GM19035 (cell line): Measurements from ENCODE around the gene AFAP1L1.
A peak's percentile ranks its signal among the peaks of the same experiment; 100 is the strongest.
"Not testable (repeated sequence)": the region's sequence is repeated elsewhere in the genome, so short reads cannot be mapped to it uniquely, and the experiment has no call there.

Experiments used
- ATAC-seq: cut with Tn5 transposase; IDR thresholded peaks from one replicate; pipeline ENCODE4 v1.9.1; 2021; ENCODE audit not compliant: unreplicated experiment

Gene AFAP1L1

DNA sequence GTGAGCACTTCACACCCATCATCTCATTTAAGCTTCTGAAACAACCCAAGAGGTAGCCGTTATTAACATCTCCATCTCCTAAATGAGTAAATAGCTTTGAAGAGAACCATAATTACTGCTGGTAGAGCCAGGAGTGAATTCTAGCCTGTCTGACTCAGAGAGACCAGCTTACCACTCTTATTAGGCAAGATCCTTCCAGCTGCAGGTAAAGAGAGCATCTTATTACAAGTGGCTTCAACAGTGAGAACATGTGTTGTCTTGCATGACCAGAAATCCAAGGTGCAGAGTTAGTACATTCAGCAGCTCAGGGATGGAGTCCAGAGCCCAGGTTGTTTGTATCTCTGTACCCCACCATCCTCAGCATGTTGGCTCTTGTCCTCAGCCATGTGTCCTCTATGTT lies 10.9 kb upstream of the AFAP1L1 start:
- no peak for ATAC-seq

DNA sequence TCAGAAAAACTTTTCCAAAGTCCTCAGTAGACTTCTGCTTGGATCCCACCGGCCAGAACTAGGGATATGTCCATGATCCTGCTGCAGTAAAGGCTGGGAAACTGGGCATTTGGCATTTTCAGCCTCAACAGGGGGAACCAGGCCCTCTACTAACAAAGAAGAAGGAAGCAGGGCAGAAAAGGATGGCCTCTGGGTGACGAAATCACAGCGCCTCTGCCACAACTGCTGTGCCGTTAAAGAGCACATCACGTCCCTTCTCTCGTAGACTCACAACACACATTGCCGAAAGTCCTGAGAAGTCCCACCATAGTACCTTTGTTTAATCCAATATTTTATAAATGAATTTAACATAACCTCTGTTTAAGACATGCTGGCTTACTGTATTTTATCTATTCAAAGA lies 10.4 kb upstream of the AFAP1L1 start:
- ATAC-seq = no peak

DNA sequence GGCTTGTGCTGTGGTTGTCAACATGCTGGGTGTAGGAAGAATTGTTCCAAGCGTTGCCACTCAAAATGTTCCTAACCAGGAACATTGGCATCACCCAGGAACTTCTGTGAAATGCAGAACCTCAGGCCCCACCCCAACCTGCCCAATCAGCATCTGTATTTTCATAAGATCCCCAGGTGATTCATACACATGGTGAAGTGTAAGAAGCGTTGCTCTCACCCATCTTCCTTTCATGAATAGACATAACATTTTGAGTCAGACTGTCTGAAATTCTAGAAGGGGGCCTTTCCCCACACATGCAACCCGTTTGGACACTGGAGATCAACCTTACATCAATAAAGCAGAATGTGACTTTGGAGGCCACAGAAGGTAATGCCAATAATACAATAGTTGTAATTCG lies 9.3 kb upstream of the AFAP1L1 start:
- no peak for ATAC-seq

DNA sequence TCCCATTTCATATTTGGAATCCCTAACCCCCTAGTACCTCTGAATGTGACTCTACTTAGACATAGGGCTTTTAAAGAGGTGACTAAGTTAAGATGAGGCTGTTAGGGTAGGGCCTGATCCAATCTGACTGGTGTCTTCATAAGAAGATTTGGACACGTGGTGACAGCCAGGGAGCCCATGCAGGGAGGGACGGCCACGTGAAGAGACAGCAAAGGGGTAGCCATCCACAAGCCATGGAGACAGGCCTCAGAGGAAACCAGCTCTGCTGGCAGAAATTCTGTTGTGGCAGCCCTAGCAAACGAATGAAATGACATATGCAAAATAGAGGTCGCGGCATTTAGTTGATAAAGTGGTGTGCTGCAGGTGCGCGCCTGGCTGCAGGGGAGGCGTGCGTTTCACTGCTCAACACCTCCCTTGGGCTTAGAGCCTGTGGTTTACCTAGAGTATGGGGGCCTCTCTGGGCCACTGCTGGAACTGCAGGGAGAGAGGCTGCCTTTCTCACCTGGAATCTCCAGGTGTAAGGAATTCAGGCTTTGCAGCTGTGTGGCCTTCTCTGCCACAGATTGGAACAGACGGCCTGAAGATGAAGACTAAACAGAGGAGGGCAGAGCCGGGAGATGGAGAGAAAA lies 7.1 kb upstream of the AFAP1L1 start:
- ATAC-seq = peak; percentile 89

DNA sequence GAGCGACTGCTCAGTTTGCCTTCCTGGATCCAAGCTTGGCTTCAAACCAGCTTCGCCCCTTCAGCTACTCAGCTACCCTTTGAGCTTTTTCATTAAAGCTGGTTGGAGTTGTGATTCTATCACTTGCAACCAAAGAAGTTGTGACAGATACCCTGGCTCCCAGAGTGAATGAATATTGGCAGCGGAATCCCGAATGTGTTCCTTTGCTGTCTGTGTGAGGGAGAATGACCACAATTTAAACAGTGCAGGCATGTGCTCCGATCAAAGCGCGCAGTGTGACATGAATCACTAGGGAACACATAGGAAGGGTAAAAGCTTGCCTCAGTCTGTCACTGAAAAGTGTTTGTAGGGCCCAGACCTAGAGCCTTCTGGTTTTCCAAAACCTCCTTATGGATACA lies 6.6 kb upstream of the AFAP1L1 start:
- ATAC-seq = no peak

DNA sequence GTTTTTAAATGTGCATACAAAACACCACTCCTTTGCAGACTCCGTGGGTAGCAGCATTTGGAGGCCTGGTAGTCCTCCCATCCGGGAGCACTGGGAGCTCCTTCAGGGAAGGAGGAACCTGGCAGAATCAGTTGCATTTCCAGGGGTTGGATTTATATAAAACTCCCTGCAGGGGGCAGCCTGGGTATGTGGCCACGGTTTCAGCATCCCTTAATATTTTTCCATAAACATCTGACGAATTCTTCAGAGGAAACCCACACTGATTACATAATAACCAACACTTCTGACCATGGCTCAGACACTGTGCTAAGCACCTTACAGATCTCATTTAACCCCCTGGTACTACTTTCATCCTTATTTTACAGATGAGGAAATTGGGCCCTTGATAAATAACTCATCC lies 6.1 kb upstream of the AFAP1L1 start:
- no peak for ATAC-seq

DNA sequence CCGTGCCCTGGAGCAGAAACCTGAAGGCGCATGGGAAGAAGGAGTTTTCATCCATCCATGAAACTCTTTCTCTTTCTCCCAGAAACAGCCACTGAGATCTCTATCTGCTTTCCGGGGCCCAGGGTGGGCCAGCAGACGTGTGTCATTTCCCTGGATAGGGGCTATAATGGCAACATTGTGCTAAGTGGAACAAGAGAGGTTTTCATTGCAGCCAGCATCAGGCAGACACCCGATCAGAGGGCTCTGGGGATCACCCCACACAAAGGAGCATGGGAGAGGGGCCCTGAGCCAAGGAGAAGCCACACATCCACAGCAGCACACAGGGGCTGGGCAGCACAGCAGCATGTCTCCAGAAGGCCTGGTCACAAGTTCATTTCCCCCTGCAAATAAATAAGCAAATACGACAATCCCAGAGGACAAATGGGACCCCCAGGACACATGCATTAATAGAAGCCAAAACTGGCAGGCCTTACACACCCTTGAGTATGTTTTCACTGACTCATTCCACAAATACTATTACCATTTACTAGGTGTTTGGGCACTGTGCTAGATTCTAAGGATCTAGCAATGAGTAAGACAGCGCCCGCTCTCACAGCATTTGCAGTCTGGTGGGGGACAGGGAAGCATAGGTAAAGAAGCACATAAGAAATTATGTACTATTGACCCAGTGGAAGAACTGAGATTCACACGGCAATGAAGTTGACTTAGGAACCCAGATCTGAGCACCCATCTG lies 4.3 kb upstream of the AFAP1L1 start:
- ATAC-seq = no peak

DNA sequence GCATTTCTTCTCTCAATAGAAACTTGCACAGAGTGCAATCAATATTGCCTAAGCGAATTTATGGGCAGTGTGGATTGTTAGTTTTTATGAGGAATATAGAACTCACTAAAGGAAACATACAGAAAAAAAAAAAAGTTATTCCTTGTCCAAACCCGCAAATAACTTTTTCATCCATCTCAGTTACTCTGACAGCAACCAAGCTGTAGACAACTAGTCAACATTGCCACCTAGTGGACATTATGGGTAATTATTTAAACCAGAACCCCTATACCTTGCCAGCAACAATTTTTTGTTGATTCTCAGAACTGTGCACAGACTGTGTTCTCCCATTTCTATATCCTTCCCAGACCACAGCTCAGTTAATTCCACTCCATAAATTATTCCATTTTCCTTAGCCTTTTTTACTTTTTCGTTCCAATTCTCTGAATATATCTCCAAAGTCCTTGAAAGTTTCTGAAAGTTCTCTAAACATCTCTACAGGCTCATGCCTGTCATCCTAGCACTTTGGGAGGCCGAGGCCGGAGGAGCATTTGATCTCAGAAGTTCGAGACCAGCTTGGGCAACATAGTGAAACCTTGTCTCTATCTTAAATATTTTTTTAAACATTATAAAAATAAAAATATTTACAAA lies 2.6 kb upstream of the AFAP1L1 start:
- ATAC-seq = no peak

DNA sequence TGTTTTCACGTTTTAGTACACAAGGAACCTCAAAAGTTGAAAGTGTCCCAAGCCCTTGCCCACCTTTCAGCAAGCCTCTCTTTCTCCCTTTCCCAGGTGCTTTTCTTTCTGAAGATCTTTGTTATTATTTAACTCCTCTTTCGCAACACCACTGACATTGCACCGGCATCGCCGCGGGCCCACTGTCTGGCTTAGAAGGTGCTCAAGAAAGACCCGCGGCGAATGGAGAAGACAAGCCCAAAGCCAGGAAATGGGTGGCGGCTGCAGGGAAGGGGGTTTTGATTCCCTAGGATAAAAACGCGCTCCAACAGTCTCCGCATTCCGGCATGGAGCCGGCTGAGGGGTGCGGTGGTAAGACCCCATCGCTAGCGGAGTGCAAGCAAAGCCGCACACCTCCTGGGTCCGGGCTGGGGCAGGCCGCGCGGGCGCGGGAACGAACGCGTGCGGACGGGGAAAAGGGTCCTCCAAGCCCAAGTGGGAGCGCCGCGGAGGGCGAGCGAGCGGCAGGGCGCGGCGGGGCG lies 404 bp upstream of the AFAP1L1 start:
- ATAC-seq = no peak

DNA sequence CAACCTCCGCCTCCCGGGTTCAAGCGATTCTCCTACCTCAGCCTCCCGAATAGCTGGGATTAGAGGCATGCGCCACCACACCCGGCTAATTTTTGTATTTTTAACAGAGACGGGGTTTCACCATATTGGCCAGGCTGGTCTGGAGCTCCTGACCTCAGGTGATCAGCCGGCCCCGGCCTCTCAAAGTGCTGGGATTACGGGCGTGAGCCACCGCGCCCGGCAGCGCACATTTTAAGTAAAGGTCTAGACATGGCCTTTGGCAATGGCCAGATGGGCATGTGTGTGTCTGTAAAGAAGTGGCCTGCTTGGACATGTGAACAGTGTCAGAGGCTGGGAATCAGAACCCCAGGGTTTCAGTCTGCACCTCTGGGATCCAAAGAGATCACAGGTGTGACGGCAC lies 1.1 kb downstream of the AFAP1L1 start:
- not testable (repeated sequence) for ATAC-seq

DNA sequence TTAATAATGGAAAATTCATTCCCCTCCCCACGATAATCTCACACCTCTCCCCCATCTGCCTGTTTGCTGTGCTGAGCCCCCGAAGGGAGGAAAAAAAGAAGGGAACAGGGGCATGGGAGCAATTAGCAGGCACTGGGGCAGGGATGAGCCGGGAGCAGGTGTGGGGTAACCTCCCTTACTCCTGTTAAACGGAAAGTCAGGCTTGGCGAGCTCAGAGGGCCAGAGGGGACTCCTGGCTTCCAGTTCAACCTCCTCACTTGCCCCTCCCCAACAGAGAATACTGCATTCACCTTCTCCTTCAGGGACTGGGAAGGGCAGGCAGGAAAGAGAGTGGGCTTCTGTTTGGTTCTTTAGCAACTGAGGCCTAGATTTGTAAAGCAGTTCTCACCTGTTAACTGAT lies 1.6 kb downstream of the AFAP1L1 start:
- no peak for ATAC-seq

DNA sequence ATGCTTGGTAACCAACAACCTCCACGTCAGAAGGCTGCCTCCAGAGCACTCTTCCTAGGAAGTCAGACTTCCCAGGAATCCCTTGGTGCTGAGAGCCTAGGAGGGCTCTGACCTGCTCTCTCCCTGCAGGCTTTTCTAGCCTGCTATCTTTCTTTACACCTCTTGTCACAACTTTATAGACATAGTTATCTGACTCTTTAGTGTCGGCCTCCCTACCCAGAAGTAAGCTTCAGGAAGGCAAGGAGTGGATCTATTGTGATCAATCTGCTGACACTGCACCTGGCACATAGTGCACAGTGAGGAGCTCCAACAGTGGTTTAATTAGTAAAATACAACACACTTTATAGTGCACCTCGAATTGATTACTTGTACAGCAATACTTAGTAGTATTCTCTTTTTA lies 2.3 kb downstream of the AFAP1L1 start:
- no peak for ATAC-seq

DNA sequence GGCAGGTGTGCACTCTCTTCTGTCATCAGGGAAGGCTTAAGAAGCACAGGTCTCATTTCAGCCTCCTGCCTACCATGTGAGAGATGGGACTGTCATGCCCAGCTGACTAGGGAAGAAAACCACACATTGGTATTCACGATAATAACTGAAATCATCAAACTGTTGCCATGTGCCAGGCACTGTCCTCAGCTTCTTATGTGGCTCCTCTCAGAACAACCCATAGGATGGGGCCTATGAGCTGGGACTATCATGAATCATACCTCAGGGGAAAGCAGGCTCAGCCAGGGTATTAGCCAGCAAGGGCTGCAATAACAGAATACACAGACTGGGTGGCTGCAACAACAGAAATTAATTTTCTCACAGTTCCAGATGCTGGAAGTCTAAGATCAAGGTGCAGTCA lies 3.3 kb downstream of the AFAP1L1 start:
- ATAC-seq = no peak

DNA sequence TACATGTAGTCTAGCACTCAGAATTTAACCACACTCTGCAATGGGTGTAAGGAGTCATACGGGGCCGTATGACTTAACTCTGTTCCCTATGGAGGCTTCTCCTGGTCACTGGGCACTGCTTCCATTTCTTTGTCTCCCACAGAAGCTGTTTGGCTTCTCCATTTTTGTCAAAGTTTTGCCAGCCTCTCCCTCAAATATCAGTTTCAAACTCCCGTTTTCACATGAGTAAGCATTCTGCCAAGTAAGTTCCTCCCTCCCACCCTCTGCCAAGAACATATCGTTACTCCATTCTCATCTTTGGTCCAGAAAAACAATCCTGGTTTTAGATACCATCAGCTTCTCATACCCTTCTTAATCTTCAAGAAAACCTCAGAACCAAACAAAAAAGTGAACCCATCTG lies 6.1 kb downstream of the AFAP1L1 start:
- ATAC-seq = no peak

DNA sequence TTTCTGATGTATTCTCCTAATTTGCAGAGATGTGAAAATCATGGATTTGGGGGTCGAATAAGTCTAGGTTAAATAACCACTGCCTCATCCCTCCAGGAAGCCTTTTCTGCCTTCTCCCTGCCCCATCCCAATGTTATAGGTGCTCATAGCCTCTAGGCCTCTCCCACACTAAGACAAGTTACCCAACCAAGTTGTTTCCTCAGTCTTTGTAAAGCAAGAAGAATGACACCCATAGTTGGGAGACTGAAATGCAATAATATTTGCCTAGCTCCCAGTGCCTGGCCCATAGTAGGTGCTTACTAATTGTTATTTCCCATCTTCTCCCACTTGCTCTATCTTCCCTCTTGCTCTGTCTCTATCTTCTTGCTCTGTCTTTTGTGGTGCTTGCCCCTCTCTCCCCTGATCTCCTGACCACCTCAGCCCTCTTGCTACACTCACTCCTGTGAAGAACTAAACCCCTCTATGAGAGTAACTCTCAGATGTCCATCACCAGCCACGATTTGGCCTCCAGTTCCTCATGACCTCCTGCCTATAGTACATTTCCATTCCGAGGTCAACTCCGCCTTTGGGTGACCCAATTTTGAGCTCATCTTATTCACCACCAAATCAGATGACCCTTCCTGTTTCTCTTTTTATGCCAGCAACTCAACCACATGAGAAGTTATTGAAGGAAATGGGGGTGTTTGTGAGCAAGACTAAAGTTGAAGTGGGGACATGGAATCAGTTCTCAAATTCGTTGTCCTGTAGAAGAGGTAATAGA lies 7.0 kb downstream of the AFAP1L1 start:
- no peak for ATAC-seq

DNA sequence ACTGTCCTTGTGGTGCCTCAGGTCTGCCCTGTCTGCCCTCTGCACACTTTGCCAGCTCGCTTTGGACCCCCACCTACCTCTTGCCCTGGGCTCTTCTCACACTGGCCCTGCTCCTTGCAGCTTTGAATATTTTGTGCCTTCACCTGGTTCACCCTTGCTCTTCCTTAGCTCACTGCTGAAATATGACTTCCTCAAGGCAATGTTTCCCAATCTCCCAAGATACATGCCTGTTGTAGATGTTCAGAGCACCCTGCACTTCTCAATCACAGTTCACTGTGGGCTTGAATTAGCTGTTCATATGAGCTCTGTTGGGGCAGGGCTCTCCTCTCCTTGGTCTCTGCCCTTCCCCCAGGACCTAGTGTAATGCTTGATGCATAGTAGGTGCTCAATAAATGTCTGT lies 8.0 kb downstream of the AFAP1L1 start:
- ATAC-seq = no peak

DNA sequence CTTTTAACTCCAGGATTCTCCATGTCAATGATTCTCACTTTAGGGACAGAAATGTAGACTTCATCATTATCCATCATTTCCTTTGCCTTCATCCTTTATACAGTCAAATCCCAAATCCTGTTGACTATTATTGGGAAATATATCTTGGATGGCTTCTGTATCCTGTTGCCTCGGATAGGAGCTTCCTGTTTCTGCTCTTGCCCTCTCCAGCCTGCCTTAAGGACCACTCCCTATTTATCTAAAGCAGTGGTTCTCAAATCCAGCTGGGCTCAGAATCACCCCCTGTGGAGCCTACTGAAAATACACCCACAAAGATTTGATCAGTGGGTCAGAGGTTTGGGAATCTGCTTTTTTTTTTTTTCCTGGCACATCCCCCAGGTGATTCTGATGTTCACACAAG lies 8.5 kb downstream of the AFAP1L1 start:
- ATAC-seq = no peak

DNA sequence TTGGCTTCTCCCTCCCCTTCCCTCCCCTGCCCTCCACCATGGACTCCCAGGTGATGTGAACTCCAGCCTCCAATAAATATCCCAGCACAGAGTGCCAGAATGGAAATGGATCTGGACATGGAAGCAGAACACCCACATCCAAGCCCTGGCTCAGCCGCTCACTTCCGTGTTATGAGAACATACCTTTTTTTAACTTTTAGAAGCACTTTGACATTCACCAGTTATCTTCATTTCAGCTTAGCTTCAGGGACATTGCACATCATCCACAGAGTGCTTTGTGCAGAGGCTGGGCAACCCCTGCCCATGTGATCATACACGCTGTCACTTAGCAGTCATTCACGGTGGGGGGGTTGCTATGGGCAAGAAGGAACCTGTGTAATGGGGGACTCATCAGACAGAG lies 9.1 kb downstream of the AFAP1L1 start:
- no peak for ATAC-seq

DNA sequence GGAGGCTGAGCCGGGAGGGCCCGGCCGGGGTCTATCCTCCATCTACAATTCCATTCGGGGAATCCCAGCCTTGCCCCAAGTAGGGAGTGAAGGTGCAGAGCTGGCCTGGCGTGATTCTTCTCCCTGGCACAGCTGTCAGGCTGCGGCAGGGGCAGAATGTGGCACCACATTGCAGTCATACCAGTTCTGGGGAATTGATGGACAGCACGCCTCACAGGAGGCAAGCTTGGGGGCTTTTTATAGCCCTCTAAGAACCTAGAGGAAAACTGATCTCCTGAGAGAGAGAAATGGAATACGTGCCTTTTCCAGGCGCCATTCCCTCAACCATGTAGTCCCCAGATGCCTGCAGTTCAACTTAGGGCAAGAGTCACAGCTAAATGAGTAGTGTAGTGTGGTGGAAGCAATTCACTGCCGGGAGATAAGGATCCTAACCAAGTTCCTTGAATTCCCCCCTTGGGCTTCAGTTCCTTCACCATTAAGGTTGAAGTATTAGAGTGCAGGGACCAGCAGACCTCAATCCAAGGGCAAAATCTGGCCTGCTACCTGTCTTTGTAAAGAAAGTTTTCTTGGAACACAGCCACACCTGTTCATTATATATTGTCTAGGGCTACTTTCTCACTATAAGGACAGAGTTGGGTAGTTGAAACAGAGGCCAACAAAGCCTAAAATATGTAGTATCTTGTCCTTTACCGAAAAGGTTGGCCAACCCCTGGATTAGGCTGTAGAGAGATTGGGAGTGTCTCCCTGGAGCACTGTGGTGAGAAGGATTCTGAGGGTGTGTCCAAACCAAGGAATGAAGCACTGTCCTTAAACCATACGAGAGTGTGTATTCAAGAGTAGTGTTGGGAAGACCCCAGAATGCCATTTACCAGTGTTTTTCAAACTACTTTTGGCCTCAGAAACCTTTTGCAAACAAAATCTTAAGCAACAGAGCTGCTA lies 10.6 kb downstream of the AFAP1L1 start:
- no peak for ATAC-seq

DNA sequence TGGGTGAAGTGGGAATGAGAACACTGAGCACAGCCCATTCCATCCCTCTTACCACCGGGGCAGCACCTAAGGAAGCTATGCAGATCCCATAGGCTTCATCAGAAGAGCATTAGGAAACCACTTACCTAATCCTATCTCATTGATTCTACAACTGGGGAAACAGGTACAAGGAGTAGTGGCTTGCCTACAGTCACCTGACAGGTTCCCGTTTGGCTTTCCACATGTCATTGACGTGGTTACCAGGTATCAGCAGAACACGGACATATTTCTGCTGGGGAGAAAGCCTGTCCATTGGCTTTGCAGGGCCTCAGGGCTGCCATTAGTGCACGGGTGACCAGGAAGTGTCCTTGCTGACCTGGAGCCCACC lies 11.3 kb downstream of the AFAP1L1 start:
- no peak for ATAC-seq
